ENCODE results near the gene CACNA2D3.

DNA sequence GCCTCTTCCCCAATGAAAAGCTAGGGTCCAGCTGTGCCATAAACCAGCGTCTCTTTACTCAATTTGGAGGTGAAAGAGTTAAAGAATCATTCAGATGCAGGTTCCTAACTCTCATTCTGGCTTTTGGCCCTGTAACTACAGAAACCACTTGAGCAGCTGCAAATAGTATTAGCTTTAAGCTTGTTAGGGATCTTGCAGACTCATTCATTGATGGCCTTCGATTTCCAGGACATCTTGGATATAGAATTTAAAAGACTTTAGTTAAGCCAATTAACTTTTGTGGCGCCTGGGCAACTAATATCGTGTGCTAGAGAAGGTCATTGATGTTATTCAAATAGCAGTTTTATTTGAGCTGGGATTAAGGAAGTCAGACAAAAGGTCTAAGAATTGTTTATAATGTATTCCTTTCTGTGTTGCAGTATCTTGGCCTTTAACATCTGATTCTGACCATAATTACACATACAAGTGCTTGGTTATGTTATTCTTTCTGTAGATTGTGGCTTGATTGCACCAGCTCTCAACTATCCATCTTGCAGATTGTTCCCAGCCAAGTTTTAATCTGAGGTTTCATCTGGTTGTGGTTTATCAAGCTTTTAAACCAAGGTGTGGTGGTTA is 185.3 kb downstream of the CACNA2D3 start:
- TF ChIP-seq MAFK (IDR thresholded peaks at IDR 0.05; ENCODE audit: partially characterized antibody) (no peak), POLR2A (IDR thresholded peaks at IDR 0.05; ENCODE audit: low read length) (no peak), RAD21 (conservative IDR thresholded peaks at IDR 0.05 in 1 of 2, IDR thresholded peaks at IDR 0.05 in 1 of 2) (no peak), CEBPB (IDR thresholded peaks at IDR 0.05) (no peak), PHF8 (IDR thresholded peaks at IDR 0.05; ENCODE audit: borderline replicate concordance, low read depth) (no peak), CBX8 (IDR thresholded peaks at IDR 0.05) (no peak), KDM5A (IDR thresholded peaks at IDR 0.05) (no peak), ZFP36 (IDR thresholded peaks at IDR 0.05; ENCODE audit: borderline replicate concordance, partially characterized antibody) (no peak), CBX2 (IDR thresholded peaks at IDR 0.05; ENCODE audit: borderline replicate concordance, low read depth) (no peak), EP300 (IDR thresholded peaks at IDR 0.05) (no peak), KDM1A (IDR thresholded peaks at IDR 0.05; ENCODE audit: low read depth) (no peak)
- TF ChIP-seq, protein P1, sequence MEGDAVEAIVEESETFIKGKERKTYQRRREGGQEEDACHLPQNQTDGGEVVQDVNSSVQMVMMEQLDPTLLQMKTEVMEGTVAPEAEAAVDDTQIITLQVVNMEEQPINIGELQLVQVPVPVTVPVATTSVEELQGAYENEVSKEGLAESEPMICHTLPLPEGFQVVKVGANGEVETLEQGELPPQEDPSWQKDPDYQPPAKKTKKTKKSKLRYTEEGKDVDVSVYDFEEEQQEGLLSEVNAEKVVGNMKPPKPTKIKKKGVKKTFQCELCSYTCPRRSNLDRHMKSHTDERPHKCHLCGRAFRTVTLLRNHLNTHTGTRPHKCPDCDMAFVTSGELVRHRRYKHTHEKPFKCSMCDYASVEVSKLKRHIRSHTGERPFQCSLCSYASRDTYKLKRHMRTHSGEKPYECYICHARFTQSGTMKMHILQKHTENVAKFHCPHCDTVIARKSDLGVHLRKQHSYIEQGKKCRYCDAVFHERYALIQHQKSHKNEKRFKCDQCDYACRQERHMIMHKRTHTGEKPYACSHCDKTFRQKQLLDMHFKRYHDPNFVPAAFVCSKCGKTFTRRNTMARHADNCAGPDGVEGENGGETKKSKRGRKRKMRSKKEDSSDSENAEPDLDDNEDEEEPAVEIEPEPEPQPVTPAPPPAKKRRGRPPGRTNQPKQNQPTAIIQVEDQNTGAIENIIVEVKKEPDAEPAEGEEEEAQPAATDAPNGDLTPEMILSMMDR (IDR thresholded peaks at IDR 0.05), result no peak
- TF ChIP-seq, protein P2, sequence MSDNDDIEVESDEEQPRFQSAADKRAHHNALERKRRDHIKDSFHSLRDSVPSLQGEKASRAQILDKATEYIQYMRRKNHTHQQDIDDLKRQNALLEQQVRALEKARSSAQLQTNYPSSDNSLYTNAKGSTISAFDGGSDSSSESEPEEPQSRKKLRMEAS (IDR thresholded peaks at IDR 0.05), result no peak
- TF ChIP-seq, protein P3, sequence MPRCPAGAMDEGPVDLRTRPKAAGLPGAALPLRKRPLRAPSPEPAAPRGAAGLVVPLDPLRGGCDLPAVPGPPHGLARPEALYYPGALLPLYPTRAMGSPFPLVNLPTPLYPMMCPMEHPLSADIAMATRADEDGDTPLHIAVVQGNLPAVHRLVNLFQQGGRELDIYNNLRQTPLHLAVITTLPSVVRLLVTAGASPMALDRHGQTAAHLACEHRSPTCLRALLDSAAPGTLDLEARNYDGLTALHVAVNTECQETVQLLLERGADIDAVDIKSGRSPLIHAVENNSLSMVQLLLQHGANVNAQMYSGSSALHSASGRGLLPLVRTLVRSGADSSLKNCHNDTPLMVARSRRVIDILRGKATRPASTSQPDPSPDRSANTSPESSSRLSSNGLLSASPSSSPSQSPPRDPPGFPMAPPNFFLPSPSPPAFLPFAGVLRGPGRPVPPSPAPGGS (IDR thresholded peaks at IDR 0.05), result no peak

Data from A549 (cell line).